Measurements from ENCODE around the gene GSX2. TPM values are rescaled to one million over a fixed set of nuclear protein-coding genes. Genes with fewer than 3 reads are reported as not detected.

GSX2 gene
- total and polyA plus RNA-seq, 2 of the 13 experiments (the other 11 are each of a cell fraction or from before 2014, with no cell fraction given) = not detected

DNA sequence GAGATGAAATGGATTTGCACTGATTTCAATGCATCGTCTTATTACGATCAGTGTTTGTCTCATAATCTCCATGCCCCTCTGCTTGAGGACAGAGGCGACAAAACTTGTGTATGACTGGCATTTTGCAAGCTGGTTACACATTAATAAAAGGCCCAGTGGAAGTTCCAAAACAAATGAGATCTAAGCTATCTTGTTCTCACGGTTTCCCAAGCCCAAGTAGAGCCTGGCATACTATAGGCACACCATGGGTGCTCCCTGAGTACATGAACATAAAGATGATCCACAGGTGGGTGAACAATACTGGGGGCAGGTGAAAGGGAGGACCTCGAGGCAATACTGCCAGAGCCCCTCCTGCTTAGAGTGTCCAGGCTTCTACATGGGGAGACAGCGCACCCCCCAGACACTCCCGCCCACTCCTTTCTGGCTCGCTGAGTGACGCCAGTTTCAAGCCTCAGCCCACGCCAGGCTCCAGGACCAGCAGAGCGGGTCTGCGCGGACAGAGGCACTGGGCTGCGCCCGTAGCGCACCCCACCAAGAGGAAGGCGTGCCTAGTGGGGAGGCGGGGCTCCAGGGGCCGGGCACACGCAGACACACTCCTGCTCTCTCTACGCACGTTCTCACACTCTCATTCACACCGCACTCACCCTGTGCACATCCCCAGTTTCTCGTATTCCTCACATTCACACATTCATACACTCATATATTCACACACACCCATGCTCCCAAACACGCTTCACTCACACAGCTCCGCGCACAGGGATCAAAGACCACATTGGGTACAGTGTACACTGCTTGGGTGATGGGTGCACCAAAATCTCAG is 8.9 kb upstream of the GSX2 start (continued):
- TF ChIP-seq, protein P1, sequence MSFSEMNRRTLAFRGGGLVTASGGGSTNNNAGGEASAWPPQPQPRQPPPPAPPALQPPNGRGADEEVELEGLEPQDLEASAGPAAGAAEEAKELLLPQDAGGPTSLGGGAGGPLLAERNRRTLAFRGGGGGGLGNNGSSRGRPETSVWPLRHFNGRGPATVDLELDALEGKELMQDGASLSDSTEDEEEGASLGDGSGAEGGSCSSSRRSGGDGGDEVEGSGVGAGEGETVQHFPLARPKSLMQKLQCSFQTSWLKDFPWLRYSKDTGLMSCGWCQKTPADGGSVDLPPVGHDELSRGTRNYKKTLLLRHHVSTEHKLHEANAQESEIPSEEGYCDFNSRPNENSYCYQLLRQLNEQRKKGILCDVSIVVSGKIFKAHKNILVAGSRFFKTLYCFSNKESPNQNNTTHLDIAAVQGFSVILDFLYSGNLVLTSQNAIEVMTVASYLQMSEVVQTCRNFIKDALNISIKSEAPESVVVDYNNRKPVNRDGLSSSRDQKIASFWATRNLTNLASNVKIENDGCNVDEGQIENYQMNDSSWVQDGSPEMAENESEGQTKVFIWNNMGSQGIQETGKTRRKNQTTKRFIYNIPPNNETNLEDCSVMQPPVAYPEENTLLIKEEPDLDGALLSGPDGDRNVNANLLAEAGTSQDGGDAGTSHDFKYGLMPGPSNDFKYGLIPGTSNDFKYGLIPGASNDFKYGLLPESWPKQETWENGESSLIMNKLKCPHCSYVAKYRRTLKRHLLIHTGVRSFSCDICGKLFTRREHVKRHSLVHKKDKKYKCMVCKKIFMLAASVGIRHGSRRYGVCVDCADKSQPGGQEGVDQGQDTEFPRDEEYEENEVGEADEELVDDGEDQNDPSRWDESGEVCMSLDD (CRISPR knock-in tag; IDR thresholded peaks at IDR 0.05; ENCODE audit: borderline replicate concordance) = no peak
- TF ChIP-seq ZFP82 (CRISPR knock-in tag; IDR thresholded peaks at IDR 0.05; ENCODE audit: borderline replicate concordance) = no peak
- TF ChIP-seq, protein P2, sequence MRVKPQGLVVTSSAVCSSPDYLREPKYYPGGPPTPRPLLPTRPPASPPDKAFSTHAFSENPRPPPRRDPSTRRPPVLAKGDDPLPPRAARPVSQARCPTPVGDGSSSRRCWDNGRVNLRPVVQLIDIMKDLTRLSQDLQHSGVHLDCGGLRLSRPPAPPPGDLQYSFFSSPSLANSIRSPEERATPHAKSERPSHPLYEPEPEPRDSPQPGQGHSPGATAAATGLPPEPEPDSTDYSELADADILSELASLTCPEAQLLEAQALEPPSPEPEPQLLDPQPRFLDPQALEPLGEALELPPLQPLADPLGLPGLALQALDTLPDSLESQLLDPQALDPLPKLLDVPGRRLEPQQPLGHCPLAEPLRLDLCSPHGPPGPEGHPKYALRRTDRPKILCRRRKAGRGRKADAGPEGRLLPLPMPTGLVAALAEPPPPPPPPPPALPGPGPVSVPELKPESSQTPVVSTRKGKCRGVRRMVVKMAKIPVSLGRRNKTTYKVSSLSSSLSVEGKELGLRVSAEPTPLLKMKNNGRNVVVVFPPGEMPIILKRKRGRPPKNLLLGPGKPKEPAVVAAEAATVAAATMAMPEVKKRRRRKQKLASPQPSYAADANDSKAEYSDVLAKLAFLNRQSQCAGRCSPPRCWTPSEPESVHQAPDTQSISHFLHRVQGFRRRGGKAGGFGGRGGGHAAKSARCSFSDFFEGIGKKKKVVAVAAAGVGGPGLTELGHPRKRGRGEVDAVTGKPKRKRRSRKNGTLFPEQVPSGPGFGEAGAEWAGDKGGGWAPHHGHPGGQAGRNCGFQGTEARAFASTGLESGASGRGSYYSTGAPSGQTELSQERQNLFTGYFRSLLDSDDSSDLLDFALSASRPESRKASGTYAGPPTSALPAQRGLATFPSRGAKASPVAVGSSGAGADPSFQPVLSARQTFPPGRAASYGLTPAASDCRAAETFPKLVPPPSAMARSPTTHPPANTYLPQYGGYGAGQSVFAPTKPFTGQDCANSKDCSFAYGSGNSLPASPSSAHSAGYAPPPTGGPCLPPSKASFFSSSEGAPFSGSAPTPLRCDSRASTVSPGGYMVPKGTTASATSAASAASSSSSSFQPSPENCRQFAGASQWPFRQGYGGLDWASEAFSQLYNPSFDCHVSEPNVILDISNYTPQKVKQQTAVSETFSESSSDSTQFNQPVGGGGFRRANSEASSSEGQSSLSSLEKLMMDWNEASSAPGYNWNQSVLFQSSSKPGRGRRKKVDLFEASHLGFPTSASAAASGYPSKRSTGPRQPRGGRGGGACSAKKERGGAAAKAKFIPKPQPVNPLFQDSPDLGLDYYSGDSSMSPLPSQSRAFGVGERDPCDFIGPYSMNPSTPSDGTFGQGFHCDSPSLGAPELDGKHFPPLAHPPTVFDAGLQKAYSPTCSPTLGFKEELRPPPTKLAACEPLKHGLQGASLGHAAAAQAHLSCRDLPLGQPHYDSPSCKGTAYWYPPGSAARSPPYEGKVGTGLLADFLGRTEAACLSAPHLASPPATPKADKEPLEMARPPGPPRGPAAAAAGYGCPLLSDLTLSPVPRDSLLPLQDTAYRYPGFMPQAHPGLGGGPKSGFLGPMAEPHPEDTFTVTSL (CRISPR knock-in tag; IDR thresholded peaks at IDR 0.05; ENCODE audit: borderline replicate concordance) = 0 out of 2 replicates have a peak, but pooled peaks have one; percentile 41
- TF ChIP-seq KAT7 (CRISPR knock-in tag; IDR thresholded peaks at IDR 0.05; ENCODE audit: borderline replicate concordance) = no peak
- TF ChIP-seq, protein P3, sequence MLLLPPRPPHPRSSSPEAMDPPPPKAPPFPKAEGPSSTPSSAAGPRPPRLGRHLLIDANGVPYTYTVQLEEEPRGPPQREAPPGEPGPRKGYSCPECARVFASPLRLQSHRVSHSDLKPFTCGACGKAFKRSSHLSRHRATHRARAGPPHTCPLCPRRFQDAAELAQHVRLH (CRISPR knock-in tag; IDR thresholded peaks at IDR 0.05; ENCODE audit: borderline replicate concordance, low read depth) = no peak
- no peak for TF ChIP-seq NFE2 (CRISPR knock-in tag; IDR thresholded peaks at IDR 0.05)
- TF ChIP-seq ZNF282 (IDR thresholded peaks at IDR 0.05; ENCODE audit: partially characterized antibody) = no peak
- TF ChIP-seq SALL2 (CRISPR knock-in tag; IDR thresholded peaks at IDR 0.05) = no peak
- TF ChIP-seq, protein P4, sequence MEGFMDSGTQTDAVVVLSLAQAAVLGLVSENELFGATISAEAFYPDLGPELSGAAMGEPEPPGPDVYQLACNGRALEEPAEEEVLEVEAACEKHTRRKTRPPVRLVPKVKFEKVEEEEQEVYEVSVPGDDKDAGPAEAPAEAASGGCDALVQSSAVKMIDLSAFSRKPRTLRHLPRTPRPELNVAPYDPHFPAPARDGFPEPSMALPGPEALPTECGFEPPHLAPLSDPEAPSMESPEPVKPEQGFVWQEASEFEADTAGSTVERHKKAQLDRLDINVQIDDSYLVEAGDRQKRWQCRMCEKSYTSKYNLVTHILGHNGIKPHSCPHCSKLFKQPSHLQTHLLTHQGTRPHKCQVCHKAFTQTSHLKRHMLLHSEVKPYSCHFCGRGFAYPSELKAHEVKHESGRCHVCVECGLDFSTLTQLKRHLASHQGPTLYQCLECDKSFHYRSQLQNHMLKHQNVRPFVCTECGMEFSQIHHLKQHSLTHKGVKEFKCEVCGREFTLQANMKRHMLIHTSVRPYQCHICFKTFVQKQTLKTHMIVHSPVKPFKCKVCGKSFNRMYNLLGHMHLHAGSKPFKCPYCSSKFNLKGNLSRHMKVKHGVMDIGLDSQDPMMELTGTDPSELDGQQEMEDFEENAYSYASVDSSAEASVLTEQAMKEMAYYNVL (CRISPR knock-in tag; IDR thresholded peaks at IDR 0.05; ENCODE audit: borderline replicate concordance) = no peak
- TF ChIP-seq EEA1 (CRISPR knock-in tag; IDR thresholded peaks at IDR 0.05; ENCODE audit: borderline replicate concordance) = no peak
- TF ChIP-seq, protein P5, sequence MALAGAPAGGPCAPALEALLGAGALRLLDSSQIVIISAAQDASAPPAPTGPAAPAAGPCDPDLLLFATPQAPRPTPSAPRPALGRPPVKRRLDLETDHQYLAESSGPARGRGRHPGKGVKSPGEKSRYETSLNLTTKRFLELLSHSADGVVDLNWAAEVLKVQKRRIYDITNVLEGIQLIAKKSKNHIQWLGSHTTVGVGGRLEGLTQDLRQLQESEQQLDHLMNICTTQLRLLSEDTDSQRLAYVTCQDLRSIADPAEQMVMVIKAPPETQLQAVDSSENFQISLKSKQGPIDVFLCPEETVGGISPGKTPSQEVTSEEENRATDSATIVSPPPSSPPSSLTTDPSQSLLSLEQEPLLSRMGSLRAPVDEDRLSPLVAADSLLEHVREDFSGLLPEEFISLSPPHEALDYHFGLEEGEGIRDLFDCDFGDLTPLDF (CRISPR knock-in tag; IDR thresholded peaks at IDR 0.05) = no peak
- no peak for TF ChIP-seq ARNT (IDR thresholded peaks at IDR 0.05)
- TF ChIP-seq, protein P6, sequence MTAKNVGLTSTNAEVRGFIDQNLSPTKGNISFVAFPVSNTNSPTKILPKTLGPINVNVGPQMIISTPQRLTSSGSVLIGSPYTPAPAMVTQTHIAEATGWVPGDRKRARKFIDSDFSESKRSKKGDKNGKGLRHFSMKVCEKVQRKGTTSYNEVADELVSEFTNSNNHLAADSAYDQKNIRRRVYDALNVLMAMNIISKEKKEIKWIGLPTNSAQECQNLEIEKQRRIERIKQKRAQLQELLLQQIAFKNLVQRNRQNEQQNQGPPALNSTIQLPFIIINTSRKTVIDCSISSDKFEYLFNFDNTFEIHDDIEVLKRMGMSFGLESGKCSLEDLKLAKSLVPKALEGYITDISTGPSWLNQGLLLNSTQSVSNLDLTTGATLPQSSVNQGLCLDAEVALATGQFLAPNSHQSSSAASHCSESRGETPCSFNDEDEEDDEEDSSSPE (CRISPR knock-in tag; IDR thresholded peaks at IDR 0.05) = no peak
- TF ChIP-seq HDAC2 (CRISPR knock-in tag; IDR thresholded peaks at IDR 0.05) = no peak
- no peak for TF ChIP-seq SRF (IDR thresholded peaks at IDR 0.05; ENCODE audit: low read depth, low read length)

All from HepG2 (cell line).